Stimulated activated effector memory CD8-positive, alpha-beta T cell treated with anti-CD3 and anti-CD28 coated beads, Interleukin-12 subunit alpha, Interleukin-12 subunit beta, amount 100 ng/mL, for 72 hours (primary cell): ENCODE results near the gene TTC16.

Experiments
- ATAC-seq: fragments of 150-1000 bp; cut with Tn5 transposase; 2 replicates; pipeline ENCODE4 v1.10.0; 2021
- DNase-seq, 2 donors: peaks; one replicate each; pipeline ENCODE4 v3.0.0; 2021 to 2022; ENCODE audit warnings: low spot score in 2 of 2
- H3K27ac Mint-ChIP-seq: one replicate; pipeline ENCODE4 v1.8.0; 2022; ENCODE audit warnings: mild to moderate bottlenecking, mixed read lengths
- H3K36me3 Mint-ChIP-seq: one replicate; pipeline ENCODE4 v1.8.0; 2022; ENCODE audit warnings: mild to moderate bottlenecking, mixed read lengths
- H3K4me1 Mint-ChIP-seq: one replicate; pipeline ENCODE4 v1.8.0; 2022; ENCODE audit warnings: mixed read lengths
- H3K4me3 Mint-ChIP-seq: one replicate; pipeline ENCODE4 v1.8.0; 2022; ENCODE audit warnings: mild to moderate bottlenecking, mixed read lengths
- H3K9me3 Mint-ChIP-seq: one replicate; pipeline ENCODE4 v1.8.0; 2022; ENCODE audit warnings: mixed read lengths

The TTC16 gene

DNA sequence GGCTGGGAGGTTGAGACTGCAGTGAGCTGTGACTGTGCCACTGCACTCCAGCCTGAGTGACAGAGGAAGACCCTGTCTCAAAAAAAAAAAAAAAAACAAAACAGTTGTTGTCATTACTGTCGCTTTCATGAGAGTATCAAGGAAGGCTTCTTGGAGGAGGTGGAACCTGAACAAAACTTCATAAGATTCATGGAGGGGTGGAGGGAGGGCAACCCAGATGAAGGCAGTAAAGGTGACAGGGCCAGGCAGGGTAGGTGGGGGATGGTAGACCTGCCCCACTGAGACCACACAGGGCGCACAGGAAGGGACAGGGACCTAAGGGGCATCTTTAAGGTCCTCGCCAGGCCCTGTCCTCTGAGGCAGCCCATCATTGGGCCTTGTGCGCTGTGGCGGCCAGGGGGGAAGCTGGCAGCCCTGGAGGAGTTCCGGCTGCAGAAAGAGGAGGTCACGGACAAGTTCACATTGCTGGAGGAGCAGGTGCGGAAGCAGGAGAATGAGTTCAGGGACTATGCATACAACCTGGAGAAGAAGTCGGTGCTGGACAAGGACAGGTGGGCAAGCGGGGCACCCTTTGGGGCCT is 5.6 kb upstream of the TTC16 start:
- H3K9me3 Mint-ChIP-seq: no peaks in the 10 kb centered on the region
- peaks cover 8% of the 10 kb centered on the region for H3K36me3 Mint-ChIP-seq
- ATAC-seq: no peak
- no peak for DNase-seq
- H3K4me1 Mint-ChIP-seq: peaks cover 35% of the 10 kb centered on the region
- no peak overlapping the region for H3K4me3 Mint-ChIP-seq
- peak overlapping the region; percentile 66 for H3K27ac Mint-ChIP-seq

- Mint-ChIP-seq H3K4me3 (no peak overlapping the region), H3K4me1 (peaks cover 45% of the 10 kb centered on the region), H3K27ac (peak overlapping the region; percentile 66), H3K9me3 (no peaks in the 10 kb centered on the region), H3K36me3 (peaks cover 14% of the 10 kb centered on the region)
- ATAC-seq (no peak), DNase-seq (no peak)
Observed at GRCh38 chr9:127711226-127711701, 4.6 kb upstream of the TTC16 start.

DNA sequence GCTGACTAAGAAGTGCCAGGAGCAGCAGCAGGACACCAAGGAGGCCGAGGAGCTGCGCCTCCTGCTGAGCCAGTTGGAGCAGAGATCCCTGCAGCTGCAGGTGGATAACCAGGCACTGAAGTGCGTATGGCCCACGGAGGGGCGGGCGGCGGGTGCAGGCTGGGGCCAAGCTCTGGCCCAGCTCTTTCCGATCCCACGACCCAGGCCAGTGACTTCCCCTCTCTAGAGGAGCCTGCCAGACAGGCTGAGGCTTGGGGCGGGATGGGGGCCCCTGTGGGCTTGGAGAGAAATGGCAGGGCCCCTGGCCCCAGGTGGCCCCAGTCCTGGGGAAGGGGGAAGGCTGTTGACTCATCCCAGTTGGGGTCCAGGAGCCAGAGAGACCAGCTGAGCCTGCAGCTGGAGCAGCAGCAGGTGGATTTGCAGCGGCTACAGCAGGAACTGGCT is 4.0 kb upstream of the TTC16 start:
- no peaks in the 10 kb centered on the region for H3K9me3 Mint-ChIP-seq
- peaks cover 47% of the 10 kb centered on the region for H3K4me1 Mint-ChIP-seq
- ATAC-seq (no peak), DNase-seq (no peak)
- peak overlapping the region; percentile 66 for H3K27ac Mint-ChIP-seq
- H3K36me3 Mint-ChIP-seq: peaks cover 14% of the 10 kb centered on the region
- H3K4me3 Mint-ChIP-seq: no peak overlapping the region

GRCh38 chr9:127712371-127712770 is 3.5 kb upstream of the TTC16 start:
- no peak overlapping the region for H3K27ac Mint-ChIP-seq
- DNase-seq (no peak), ATAC-seq (no peak)
- peaks cover 44% of the 10 kb centered on the region for H3K4me1 Mint-ChIP-seq
- no peaks in the 10 kb centered on the region for H3K9me3 Mint-ChIP-seq
- peaks cover 14% of the 10 kb centered on the region for H3K36me3 Mint-ChIP-seq
- H3K4me3 Mint-ChIP-seq: no peak overlapping the region

DNA sequence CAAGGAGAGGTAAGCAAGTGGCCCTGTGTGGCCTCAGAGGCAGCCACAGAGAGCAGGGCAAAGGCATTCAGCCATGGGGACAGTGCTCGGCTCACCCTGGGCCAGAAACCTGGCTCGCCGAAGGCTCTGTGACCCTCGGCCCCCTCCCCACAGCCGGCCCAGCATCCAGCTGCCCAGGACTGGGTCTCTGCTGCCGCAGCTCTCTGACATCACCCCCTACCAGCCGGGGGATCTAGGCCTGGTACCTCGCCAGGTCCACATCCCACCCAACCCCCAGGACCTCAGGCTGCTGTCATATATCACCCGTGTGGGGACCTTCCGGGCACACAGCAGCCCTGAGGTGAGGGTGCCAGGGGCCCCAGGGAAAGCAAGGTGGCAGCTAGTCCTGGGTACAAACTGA is 3.0 kb upstream of the TTC16 start:
- Mint-ChIP-seq H3K27ac (no peak overlapping the region), H3K4me1 (peaks cover 39% of the 10 kb centered on the region), H3K4me3 (no peak overlapping the region), H3K36me3 (peaks cover 14% of the 10 kb centered on the region), H3K9me3 (no peaks in the 10 kb centered on the region)
- DNase-seq (no peak), ATAC-seq (no peak)

DNA sequence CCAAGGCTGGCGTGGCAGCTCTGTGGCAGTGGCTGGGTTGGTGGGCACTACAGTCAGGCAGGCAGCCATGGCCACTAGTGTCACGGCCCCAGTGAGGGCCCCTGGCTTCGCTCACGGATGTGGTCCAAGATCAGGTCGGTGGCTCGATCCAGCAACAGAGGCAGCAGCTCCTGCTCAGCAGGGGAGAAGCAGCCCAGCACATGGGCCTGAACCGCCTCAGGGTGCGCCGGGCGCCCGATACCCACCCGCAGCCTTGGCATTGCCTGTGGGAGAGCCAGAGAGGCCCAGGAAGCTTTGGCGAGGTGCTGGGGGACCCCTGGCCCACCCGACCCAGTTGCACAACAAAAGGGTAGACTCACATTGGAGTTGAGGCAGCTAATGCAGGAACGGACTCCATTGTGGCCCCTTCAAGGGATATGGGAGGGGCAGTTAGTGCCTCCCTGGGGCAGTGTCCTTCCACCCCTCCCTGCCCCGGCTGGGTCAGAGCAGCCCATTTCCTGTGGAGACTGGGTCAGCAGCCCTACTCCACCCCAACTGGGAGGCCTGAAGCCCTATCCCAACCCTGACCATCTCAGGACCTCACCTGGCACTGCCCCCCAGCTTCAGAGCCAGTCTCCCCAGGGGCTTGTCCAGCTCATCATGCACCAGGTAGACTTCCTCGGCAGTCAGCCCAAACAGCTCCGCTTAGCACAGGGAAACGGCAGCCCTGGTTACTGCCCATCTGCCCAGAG is 1.7 kb upstream of the TTC16 start:
- Mint-ChIP-seq H3K27ac (peak overlapping the region; percentile 56), H3K9me3 (no peaks in the 10 kb centered on the region), H3K4me1 (peaks cover 39% of the 10 kb centered on the region), H3K4me3 (peak overlapping the region; percentile 94), H3K36me3 (peaks cover 14% of the 10 kb centered on the region)
- ATAC-seq: no peak
- no peak for DNase-seq

DNA sequence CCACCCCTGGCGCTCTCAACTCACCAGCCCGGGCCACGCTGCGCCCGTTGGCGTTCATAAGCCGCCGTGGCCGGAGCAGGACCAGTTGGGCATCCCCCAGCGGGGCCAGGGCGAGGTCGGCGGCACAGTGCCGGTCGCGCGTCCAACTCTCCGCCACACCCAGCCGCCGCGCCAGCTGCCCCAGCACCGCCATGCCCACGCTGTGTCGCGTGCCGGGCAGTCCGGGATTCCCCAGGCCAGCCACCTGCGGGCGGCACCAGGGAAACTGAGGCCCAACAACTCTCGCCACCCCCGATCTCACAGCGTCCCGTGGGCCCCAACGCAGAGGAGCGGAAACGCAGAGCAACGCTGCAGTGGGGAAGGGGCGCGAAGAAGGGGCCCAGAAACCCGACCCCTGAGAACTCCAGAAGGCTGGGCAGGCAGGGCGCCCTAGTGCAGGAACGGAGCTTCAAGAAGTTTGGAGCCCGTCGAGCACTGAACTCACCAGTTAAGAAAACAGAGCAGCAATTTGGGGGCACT is 869 bp upstream of the TTC16 start:
- ATAC-seq (no peak), DNase-seq (no peak)
- Mint-ChIP-seq H3K4me1 (peaks cover 46% of the 10 kb centered on the region), H3K4me3 (peak overlapping the region; percentile 94), H3K36me3 (peaks cover 20% of the 10 kb centered on the region), H3K27ac (peak overlapping the region; percentile 95), H3K9me3 (no peaks in the 10 kb centered on the region)

DNA sequence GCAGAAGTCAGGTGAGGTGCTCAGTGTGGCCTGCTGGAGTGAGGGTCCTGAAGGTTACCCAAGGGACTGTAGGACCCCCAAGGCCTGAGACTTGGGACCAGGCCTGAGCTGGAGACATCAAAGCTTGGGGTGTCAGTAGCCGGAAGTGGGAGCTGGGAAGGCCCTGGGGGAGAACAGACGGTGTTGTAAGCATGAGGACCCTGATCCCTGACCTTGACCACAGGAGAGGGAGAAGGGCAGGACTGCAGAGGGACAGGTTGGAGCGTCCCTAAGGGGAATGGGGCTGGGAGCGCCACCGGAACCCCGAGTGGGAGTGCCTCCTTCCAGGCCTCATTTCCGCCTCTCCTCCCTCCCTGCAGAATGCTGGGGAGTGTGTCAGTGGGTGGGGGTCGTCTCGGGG is 533 bp downstream of the TTC16 start:
- Mint-ChIP-seq H3K4me1 (peaks cover 46% of the 10 kb centered on the region), H3K36me3 (peaks cover 16% of the 10 kb centered on the region), H3K4me3 (peak overlapping the region; percentile 94), H3K27ac (peak overlapping the region; percentile 95), H3K9me3 (no peaks in the 10 kb centered on the region)
- DNase-seq (no peak), ATAC-seq (no peak)

DNA sequence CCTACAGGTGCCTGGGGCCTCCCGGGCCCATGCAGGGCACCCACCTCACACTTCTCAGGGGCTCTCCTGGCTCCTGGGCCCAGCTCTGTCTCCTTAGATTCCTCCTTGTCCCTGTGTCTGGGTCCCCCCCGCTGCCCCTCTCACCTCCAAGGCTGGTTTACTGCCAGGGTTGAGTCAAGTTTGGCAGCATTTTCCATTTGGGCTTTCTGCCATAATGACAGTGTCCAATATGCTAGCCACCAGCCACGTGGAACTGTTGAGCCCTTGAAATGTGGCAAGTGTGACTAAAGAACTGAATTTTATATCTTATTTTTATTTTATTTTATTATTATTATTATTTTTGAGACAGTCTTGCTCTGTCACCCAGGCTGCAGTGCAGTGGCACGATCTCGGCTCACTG is 1.9 kb downstream of the TTC16 start:
- ATAC-seq: no peak
- Mint-ChIP-seq H3K4me3 (no peak overlapping the region), H3K4me1 (peaks cover 46% of the 10 kb centered on the region), H3K36me3 (peaks cover 14% of the 10 kb centered on the region), H3K27ac (no peak overlapping the region), H3K9me3 (no peaks in the 10 kb centered on the region)
- DNase-seq: no peak

DNA sequence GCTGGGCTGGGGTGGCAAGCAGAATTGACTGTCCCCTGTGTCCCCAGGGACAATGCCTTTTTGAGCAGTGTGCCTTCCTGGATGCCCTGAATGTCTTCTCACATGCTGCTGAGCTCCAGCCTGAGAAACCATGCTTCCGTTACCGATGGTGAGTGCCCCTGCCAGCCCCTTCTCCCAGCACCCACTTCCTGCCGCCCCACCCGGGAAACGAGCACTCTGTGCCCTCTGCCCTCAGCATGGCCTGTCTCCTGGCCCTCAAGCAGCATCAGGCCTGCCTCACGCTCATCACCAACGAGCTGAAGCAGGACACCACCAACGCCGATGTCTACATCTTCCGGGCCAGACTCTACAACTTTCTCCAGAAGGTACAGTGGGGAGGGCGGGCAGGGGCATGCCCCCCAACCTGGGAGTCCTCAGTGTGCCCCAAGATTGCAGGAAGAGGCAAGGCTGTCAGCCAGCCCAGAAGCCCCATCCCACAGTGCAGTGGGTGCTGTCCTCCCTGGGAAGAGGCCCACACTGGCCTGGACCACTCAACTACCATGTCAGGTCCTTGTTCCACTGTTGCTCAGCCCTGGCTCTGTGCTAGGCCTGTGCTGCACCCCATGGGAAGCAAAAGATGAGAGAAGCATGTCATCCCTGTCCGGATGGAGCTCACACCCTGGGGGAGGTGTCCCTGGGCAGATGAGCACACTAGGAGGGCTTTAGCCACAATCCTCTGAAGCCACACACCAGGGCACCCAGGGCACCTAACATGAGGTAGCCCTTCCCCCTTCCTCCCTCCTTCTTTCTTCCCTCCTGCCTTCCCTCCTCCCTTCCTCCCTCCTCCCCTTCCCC is 4.4 kb downstream of the TTC16 start:
- peak overlapping the region; percentile 98 for H3K27ac Mint-ChIP-seq
- no peak for DNase-seq
- H3K4me3 Mint-ChIP-seq: peak overlapping the region; percentile 70

GRCh38 chr9:127720865-127721227 is 5.0 kb downstream of the TTC16 start:
- H3K4me3 Mint-ChIP-seq: peak overlapping the region; percentile 70
- peaks cover 33% of the 10 kb centered on the region for H3K4me1 Mint-ChIP-seq
- no peaks in the 10 kb centered on the region for H3K9me3 Mint-ChIP-seq

More for the DNA sequence above, 4.4 kb downstream of the TTC16 start:
- peaks cover 12% of the 10 kb centered on the region for H3K36me3 Mint-ChIP-seq
- no peaks in the 10 kb centered on the region for H3K9me3 Mint-ChIP-seq
- peaks cover 39% of the 10 kb centered on the region for H3K4me1 Mint-ChIP-seq
- peak; percentile 35 for ATAC-seq

GRCh38 chr9:127721391-127721821 is 5.5 kb downstream of the TTC16 start:
- DNase-seq (no peak), ATAC-seq (peak; percentile 63)
- no peaks in the 10 kb centered on the region for H3K9me3 Mint-ChIP-seq
- peak overlapping the region; percentile 70 for H3K4me3 Mint-ChIP-seq
- H3K27ac Mint-ChIP-seq: peak overlapping the region; percentile 98
- H3K36me3 Mint-ChIP-seq: peaks cover 7% of the 10 kb centered on the region
- H3K4me1 Mint-ChIP-seq: peaks cover 28% of the 10 kb centered on the region

More at GRCh38 chr9:127720865-127721227, 5.0 kb downstream of the TTC16 start:
- no peak for DNase-seq
- ATAC-seq: no peak
- H3K27ac Mint-ChIP-seq: peak overlapping the region; percentile 98
- H3K36me3 Mint-ChIP-seq: peaks cover 7% of the 10 kb centered on the region

- ATAC-seq (no peak), DNase-seq (no peak)
- Mint-ChIP-seq H3K4me3 (peak overlapping the region; percentile 70), H3K36me3 (peaks cover 10% of the 10 kb centered on the region), H3K4me1 (peaks cover 27% of the 10 kb centered on the region), H3K9me3 (no peaks in the 10 kb centered on the region), H3K27ac (peak overlapping the region; percentile 98)
Observed at GRCh38 chr9:127722055-127722745, 6.3 kb downstream of the TTC16 start.

DNA sequence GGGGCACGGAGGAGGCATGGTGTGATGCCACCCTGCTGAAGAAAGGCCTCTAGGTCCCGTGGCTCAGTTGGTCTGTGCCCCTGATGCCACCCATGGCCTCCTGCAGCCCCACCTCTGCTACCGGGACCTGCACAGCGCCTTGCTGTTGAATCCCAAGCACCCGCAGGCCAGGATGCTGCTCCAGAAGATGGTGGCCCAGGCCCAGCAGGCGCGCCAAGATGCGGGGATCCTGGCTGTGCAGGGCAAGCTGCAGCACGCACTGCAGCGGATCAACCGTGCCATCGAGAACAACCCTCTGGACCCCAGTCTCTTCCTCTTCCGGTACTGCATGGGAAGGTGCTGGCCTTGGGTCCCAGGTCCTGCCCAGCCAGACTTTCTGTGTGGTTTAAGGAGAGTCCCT is 7.1 kb downstream of the TTC16 start:
- DNase-seq: no peak
- Mint-ChIP-seq H3K27ac (no peak overlapping the region), H3K9me3 (no peaks in the 10 kb centered on the region), H3K4me3 (no peak overlapping the region), H3K36me3 (peaks cover 13% of the 10 kb centered on the region), H3K4me1 (peaks cover 27% of the 10 kb centered on the region)
- no peak for ATAC-seq

GRCh38 chr9:127723444-127723843 is 7.6 kb downstream of the TTC16 start:
- H3K9me3 Mint-ChIP-seq: no peaks in the 10 kb centered on the region
- no peak for ATAC-seq
- H3K36me3 Mint-ChIP-seq: peaks cover 13% of the 10 kb centered on the region
- peaks cover 27% of the 10 kb centered on the region for H3K4me1 Mint-ChIP-seq
- H3K27ac Mint-ChIP-seq: no peak overlapping the region
- DNase-seq: no peak
- no peak overlapping the region for H3K4me3 Mint-ChIP-seq
